ENCODE data around the gene ARHGEF7.
"Not testable (repeated sequence)": the region's sequence is repeated elsewhere in the genome, so short reads cannot be mapped to it uniquely, and the experiment has no call there.

Gene ARHGEF7

DNA sequence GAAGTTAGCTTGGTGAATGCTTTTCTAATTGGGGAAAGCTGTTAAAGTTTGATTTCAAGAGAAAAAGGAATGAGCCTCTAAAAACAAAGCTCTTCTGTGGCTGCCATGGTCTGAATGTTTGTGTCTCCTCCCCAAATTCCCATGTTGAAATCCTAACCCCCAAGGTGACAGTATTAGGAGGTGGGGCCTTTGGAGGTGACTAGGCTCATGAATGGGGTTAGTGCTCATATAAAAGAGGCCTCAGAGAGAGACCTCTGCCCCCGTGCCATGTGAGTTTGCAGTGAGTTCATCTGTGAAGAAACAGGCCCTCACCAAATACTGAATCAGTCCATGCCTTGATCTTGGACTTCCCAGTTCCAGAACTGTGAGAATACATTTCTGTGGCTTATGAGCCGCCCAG is 56.5 kb downstream of the ARHGEF7 start:
- no peak for DNase-seq (ENCODE audit: low read depth)

DNA sequence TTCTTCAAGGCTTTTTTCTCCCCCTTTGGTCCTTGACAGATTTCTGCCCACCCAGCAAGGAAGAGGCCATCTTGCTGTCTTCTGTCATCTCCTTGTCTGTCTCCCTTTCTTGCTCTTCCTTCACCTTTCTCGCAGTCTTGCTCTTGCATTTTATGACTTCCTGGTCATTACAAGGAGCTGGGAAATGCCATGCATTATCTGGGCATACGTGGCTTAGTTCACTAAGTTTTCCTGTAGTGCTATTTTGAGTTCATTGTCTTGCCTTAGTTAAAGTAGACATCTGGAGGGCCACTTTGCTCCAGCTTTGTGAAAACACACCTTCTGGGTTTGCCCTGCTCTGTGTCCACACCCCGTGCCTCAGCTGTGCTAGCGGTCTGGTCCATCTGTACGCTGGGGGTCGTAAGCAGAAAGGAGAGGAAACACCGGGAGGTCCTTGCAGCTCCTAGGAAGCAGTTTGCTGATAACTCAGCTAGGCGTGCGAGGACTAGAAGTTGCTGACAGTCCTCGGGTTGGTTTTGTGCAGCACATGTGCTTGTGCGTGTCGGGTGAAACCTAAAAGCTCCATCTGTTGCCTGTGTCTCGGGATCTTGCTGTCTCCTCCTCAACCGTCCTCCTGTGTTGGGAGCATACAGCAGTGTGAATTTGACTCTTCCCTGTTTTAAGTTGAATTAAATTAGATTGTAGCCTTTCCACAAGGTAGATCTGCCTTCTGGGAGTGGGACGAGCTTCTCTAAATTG is 59.4 kb downstream of the ARHGEF7 start:
- DNase-seq (ENCODE audit: low read depth) = no peak

DNA sequence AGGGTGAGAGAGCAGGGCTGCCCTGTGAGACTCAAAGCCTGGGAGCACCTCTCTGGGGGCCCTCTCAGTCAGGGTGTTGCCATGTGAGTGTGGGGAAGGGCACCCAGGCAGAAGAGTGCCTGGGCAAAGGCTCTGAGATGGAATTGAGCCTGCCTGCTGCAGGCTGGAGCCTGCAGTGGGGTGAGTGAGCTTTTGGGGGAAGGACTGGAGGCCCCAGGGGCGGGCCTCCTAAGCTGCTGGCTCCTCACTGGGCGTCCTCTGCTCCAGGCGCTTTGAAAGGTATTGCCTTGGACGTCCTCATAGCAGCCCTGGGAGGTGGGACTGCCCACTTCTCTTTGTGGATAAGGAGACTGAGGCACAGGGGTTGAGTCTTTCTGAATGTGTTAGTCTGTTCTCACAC is 60.3 kb downstream of the ARHGEF7 start:
- no peak for DNase-seq (ENCODE audit: low read depth)

DNA sequence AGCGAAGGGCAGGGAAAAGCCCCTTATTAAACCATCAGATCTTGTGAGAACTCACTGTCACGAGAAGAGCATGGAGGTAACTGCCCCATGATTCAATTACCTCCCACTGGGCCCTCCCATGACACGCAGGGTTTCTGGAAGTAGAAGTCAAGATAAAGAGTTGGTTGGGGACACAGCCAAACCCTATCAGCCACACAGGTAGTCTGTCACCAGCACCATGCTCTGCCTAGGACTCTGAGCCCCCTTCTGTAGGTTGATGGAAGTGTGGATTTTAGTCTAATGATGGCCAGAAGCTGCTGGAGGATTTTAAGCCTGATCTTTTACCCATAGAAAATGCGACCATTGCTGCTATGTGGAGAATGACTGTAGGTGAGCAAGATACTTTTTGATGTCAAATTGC is 60.8 kb downstream of the ARHGEF7 start:
- DNase-seq (ENCODE audit: low read depth) = no peak

DNA sequence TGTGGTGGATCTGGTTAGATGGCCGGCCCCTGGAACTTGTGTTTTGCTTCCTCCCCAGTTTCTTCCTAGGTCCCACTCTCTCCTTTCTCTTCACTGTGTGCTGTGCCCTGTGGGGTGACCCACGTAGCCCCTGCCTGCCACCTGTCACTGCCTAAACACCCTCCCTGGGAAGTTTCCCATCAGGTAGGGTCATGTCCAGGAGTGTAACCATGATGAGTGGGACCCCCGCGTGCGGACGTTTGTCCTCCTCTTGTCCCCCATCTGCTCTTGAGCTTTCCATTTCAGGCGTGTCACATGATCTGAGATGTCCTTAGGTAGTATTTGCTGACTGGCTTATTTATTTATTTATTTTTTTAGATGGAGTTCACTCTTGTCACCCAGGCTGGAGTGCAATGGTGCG is 61.3 kb downstream of the ARHGEF7 start:
- no peak for DNase-seq (ENCODE audit: low read depth)

DNA sequence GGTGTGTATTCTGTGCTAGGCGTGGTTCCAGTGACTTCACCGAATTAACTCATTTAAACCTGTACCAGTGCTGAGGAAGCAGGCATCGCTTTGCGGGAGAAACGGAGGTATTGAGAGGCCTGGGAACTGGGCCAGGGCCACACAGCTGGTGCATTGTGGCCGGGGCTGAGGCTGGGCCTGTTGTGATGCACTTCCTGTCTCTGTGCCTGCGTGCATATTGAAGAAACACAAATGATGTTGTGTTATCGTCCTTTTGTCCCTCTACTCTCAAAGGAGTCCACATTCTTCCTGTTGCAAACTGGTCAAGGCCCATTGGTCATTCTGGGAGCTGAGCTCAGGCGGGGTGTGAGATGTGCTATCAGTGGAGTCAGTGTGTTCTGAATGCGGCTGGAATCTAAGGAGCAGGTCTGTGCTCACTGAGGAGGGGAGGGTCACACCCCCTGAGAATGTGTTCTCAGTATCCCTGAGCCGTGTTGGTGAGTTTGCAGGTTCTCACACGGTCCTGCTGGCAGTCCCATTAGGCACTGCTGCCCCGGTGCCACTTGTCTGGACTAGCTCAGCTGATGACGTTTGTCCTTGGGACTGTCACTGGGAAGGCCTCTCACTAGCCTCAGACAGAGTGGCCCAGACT is 62.1 kb downstream of the ARHGEF7 start:
- no peak for DNase-seq (ENCODE audit: low read depth)

DNA sequence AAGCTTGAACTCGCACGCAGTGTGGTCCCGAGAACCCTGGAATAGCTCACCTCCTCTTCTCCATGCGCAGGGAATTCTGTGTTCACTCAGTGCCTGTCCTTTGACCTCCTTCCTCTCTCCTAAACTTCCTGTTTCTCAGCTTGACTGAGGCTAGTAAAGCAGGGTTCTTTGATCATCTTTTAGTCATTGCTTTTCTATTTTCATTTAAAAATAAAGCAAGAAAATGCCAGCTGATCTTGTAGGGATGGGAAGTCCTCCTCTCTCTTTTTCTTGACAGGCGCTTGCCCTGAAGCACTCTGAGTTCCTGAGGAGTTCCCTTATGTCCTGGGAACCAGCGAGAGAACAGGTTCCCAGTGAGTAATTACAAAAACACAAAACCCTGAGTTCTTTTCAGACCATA is 62.8 kb downstream of the ARHGEF7 start:
- no peak for DNase-seq (ENCODE audit: low read depth)

DNA sequence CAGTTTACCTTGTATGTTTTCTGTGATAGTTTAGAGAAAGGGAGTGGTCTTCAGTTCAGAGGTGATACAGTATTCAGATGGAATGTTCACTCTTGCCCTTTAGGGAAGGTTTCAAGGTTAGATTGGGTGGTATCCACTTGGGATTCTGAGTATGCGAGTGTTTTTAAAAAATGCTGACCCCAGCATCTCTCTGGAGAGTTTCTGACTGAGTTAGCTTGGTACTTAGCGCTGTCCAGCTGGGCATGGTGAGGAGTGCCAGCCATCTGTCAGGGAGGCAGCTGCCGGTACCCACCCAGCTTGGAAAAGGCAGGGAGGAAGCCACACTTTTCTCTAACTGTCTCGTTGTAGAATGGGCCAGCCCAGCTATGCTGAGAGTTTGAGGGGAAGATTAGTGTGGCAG is 63.3 kb downstream of the ARHGEF7 start:
- no peak for DNase-seq (ENCODE audit: low read depth)

DNA sequence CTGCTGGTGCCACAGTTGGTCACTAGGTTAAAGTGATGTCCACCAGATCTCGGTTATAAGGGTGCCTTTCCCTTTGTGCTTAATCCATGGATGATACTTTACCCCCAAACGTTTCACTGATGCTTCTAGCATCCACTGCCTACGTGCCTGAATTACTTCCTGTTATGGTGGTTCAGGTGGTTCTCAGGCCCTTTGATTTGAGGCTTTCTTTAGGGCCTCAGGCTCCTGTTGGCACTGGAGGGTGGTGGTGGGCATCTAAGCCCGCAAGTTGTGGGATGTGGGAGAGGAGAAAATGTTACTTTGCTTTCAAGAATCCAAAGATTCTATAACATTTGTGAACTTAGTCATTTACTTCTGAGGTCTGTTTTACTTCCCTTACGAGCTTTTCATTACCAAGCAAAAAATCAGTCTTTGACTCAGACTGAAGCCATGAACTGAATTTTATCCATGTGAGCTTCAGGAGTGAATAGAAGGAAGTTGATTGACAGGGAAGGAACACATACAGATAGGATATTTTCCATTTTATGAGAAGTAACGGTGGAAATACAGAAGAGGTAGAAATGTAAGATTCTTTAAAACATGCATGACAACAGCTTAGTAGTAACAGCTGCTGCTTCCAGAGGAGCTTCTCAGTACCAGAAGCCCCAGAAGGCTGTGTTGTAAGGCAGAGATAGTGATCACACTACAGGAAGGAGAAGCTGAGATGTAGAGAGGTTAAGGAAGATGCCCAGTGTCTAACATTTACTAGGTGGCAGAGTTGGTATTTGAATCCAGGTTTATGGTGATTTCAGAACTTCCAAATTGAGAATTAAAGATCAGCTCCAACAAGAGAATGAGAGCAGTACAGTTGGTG is 65.0 kb downstream of the ARHGEF7 start:
- DNase-seq (ENCODE audit: low read depth) = no peak

DNA sequence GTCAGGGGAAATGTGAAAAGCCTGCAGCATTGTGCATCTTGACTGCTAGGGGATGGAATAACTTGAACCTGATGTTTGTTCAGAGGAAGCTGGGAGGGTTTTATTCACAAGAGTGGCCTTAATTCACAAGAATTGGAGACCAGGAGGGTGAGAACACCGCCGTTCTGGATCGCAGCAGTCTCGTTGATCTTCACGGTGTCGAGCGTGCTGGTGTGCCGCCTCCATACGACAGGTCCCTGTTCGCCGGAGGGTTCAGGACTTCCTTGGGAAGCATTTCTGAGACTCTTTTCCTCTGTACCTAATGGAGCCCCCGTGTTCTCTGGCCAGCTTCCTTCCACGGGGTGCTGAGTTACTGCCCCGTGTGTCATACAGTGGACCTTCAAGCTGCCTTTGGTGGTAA is 66.9 kb downstream of the ARHGEF7 start:
- no peak for DNase-seq (ENCODE audit: low read depth)

DNA sequence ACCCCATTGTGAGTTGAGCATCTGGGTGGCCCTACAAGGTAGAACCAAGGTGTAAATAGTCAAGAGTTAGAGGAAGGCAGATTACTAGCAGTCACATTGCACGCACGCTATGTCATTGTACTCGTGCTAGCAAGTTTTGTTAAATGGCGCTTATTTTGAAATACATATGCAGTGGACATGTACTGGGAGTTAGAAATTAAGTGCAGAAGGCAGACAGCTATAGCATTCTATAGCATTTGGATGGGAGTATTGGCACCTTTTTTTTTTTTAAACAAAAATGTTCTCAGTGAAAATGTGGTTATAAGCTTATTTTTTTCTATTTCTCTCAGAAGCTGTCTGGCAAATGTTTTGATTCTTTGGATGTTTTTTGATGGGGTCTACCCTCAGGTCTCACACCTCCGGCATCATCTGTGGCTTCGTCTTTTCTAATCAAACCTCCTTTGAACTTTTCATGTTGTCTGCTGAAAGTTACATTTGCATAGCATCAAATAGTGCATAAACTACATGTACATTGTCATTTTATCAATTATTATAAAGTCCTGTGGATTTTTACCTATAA is 68.1 kb downstream of the ARHGEF7 start:
- DNase-seq (ENCODE audit: low read depth) = no peak

DNA sequence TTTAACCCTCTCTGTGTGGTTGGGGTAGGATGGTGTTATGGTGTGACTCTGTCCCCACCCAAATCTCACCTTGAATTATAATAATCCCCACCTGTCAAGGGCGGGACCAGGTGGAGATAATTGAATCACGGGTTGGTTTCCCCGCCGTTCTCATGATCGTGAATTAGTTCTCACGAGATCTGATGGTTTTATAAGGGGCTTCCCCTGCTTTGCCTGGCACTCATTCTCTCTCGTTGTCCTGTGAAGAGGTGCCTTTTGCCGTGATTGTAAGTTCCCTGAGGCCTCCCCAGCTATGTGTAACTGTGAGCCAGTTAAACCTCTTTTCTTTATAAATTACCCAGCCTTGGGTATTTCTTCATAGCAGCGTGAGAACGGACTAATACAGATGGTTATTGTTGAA is 68.8 kb downstream of the ARHGEF7 start:
- no peak for DNase-seq (ENCODE audit: low read depth)

DNA sequence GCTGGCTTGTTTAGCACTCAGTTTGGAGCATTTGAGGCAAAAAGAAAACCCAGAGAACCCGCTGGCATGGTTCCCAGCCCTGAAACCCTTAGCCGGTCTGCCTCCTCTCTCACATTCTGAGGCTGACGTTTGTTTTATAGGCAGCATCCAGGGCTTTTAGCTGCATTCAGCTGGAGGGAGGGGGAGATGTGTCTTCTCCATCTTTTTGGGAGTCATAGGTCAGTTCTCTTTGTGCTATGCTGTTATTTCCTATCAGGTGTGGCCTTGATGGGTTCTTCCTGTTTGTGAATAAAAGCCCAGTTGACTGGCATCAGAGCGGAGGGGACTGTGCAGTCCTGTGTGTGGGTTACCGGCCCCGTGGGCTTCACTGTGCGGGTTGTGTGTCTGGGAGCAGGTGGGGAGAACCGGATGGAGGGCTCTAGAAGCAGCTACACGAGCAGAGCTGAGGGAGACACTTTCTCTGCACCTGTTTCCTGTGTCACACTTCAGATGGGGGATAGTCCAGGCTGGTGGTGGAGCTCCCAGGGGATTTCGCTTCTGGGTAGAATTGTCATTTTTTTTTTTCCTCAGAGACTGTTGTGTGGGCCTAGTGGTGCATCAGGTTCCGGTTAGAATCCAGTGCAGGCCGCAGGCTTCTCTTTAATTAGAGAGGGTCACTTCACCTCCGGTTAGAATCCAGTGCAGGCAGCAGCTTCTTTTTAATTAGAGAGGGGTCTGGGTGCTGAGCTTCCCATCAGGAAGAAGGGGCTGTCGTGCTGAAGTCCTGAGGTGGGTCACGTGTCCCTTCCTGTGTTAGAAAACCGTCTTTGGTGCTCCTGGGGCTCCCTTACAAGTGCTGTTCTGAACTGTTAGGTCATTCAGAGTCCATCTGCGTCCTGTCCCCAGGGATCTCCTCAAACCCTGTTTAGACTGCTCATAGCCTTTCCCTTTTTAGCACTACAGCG is 69.6 kb downstream of the ARHGEF7 start:
- no peak for DNase-seq (ENCODE audit: low read depth)

DNA sequence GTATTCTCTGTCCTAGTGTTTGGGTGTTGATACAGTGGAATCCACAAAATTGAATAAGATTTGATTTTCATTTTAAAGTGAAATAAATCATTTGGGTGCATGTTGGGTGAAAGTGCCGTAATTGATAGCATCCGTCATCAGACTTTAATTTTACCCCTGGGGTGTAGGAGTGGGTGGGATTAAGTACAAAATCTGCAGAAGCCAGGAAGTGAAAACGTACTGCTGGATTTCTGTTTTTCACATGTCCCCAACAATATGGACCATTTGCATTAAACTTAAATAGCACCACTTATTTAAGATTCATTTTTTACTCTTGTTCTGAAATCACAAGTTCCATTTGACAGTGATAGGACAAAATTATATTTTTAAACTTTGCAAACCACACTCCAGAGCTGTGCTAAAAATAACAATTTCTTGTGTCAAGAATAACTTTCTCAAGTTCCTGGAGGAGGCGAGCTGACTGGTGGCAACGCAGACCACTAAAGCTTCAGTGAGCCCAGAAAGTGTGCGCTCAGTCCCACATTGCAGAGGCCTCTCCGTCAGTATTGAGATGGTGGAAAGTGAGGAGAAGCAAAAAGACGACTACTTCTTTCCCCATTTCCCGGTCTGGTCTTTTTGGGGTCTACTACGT is 71.3 kb downstream of the ARHGEF7 start:
- DNase-seq (ENCODE audit: low read depth) = no peak

DNA sequence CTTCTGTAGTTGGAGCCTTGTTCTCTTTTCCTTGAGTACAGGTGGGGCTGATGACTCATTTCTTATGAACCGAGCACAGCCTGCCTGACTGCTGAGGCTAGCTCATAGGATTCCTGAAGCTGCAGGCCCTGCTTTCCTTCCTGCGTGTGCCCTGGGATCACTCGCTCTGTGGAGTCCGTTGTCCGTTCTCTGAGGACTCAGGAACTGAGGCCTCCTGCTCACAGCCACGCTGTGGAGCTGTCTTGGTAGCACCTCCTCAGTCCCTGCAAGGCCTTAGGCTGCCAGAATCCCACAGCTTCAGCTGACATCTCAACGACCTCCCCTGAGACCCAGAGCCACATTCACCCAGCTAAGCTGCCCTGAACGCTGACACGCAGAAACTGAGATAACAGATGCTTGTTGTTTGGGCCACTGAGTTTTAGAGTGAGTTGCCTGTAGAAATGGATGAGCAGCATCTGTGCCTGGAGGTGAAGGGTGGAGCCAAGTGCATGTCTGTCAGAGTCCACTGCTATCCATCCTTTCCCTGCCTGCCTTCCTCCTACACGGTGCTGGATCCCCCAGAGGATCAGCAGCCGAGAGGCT is 72.9 kb downstream of the ARHGEF7 start:
- no peak for DNase-seq (ENCODE audit: low read depth)

DNA sequence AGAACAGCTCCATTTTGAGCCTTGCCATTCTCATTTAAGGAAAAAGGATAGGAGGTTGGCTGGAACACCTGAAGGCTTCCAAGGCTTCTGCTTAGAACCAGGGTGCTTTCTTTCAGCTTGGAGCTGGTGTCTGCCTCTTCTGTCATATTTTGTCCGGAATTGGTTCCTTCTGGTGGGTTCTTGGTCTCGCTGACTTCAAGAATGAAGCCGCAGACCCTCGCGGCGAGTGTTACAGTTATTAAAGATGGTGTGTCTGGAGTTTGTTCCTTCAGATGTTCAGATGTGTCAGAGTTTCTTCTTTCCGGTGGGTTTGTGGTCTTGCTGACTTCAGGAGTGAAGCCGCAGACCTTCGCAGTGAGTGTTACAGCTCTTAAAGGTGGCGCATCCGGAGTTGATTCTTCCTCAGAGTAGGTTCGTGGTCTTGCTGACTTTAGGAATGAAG is 74.0 kb downstream of the ARHGEF7 start:
- DNase-seq (ENCODE audit: low read depth) = not testable (repeated sequence)

DNA sequence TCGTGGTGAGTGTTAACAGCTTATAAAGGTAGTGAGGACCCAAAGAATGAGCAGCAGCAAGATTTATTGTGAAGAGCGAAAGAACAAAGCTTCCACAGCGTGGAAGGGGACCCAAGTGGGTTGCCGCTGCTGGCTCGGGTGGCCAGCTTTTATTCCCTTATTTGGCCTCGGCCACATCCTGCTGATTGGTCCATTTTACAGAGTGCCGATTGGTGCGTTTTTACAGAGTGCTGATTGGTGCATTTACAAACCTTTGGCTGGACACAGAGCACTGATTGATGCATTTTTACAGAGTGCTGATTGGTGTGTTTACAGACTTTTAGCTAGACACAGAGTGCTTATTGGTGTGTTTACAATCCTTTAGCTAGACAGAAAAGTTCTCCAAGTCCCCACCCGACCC is 74.4 kb downstream of the ARHGEF7 start:
- DNase-seq (ENCODE audit: low read depth) = not testable (repeated sequence)

DNA sequence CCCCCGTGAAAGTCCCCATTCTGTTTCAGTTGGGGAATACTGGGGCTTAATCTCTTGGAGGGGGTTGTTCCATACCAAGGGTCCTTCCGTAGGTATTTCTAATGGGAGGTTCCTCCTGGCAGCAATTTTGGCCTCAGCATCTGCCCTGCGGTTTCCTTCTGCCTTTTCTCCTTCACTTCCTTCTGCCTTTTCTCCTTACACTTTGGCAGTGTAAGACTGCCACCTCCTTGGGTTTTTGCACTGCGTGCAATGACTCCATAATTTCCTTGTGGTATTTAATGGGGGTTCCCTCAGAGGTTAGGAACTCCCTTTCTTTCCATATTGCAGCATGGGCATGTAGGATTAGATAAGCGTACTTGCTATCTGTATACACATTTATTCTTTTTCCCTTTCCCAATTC is 78.1 kb downstream of the ARHGEF7 start:
- not testable (repeated sequence) for DNase-seq (ENCODE audit: low read depth)

DNA sequence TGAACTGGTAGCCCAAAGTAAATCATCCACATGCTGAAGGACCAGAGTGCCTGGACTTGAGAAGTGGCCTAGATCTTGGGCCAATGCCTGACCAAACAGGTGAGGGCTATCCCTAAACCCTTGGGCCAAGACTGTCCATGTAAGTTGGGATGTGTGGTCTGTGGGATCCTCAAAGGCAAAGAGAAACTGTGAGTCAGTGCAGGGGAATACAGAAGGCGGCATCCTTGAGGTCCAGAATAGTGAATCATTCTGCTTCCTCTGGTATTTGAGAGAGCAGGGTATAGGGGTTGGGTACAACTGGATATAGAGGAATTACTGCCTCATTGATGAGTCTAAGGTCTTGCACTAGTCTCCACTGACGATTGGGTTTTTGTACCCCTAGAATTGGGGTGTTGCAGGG is 79.5 kb downstream of the ARHGEF7 start:
- DNase-seq (ENCODE audit: low read depth) = peak; percentile 43

DNA sequence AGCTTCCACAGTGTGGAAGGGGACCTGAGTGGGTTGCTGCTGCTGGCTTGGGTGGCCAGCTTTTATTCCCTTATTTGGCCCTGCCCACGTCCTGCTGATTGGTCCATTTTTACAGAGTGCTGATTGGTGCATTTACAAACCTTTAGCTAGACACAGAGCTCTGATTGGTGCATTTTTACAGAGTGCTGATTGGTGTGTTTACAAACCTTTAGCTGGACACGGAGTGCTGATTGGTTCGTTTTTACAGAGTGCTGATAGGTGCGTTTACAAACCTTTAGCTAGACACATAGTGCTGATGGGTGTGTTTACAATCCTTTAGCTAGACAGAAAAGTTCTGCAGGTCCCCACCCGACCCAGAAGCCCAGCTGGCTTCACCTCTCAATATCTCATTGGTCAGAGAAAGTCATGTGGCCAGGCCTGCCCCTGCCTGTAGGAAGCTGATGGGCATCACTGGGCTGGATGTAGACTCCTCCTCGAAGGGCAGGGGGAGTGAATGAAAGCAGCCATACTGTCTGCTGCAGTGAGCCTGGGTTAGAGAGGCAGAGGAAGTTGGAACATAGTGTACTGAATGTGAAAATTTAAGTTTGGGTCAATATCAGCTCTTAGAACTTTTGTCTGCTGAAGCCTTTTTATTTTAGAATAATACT is 83.7 kb downstream of the ARHGEF7 start:
- not testable (repeated sequence) for DNase-seq (ENCODE audit: low read depth)

Data from HS-27A (cell line).